DOHH2 (cell line): Measurements from ENCODE around the gene GDF10.

Experiments
- H3F3A ChIP-seq: fragments of 200-600 bp; sonication (generic), shearing (Covaris generic); 2 replicates; pipeline ENCODE4 v1.6.0; 2016; ENCODE audit warnings: antibody characterized with exemption, mild to moderate bottlenecking; ENCODE audit not compliant: control insufficient read depth, insufficient read depth
- H3K27ac ChIP-seq: fragments of 200-600 bp; sonication (generic); 2 replicates; pipeline ENCODE4 v1.5.1; 2014; ENCODE audit warnings: low read depth, mild to moderate bottlenecking, low read length, moderate library complexity
- H3K27me3 ChIP-seq: fragments of 200-600 bp; sonication (generic); 2 replicates; pipeline ENCODE4 v1.6.1; 2014; ENCODE audit warnings: mild to moderate bottlenecking, low read length, mixed read lengths; ENCODE audit not compliant: control insufficient read depth
- H3K36me3 ChIP-seq: fragments of 200-600 bp; sonication (generic); 2 replicates; pipeline ENCODE4 v1.6.1; 2014; ENCODE audit warnings: mild to moderate bottlenecking, low read length, moderate library complexity, mixed read lengths; ENCODE audit not compliant: control insufficient read depth
- H3K4me1 ChIP-seq: fragments of 200-600 bp; sonication (generic); 2 replicates; pipeline ENCODE4 v1.6.1; 2014; ENCODE audit warnings: mild to moderate bottlenecking, low read length, mixed read lengths; ENCODE audit not compliant: control insufficient read depth
- H3K4me2 ChIP-seq: fragments of 200-600 bp; sonication (generic); 2 replicates; pipeline ENCODE4 v1.6.0; 2014; ENCODE audit warnings: mild to moderate bottlenecking, low read length, moderate library complexity
- H3K4me3 ChIP-seq: fragments of 200-600 bp; sonication (generic); 2 replicates; pipeline ENCODE4 v1.5.1; 2014; ENCODE audit warnings: mild to moderate bottlenecking, low read length, mixed read lengths
- H3K79me2 ChIP-seq: fragments of 200-600 bp; sonication (generic); 2 replicates; pipeline ENCODE4 v1.6.1; 2014; ENCODE audit warnings: mild to moderate bottlenecking, low read length, mixed read lengths; ENCODE audit not compliant: control insufficient read depth
- H3K9me2 ChIP-seq: fragments of 200-600 bp; sonication (generic); replicated peaks from 2 replicates; pipeline ENCODE4 v1.6.1; 2014; ENCODE audit warnings: mild to moderate bottlenecking, low read length, mixed read lengths; ENCODE audit not compliant: control insufficient read depth
- H3K9me3 ChIP-seq: fragments of 200-600 bp; sonication (generic); 2 replicates; pipeline ENCODE4 v1.6.1; 2014; ENCODE audit warnings: antibody characterized with exemption, low read length, mixed read lengths; ENCODE audit not compliant: control insufficient read depth, insufficient read depth
- H4K20me1 ChIP-seq: fragments of 200-600 bp; sonication (generic); 2 replicates; pipeline ENCODE4 v1.6.0; 2014; ENCODE audit warnings: low read depth, mild to moderate bottlenecking, antibody characterized with exemption, low read length, moderate library complexity; ENCODE audit not compliant: control insufficient read depth, insufficient read depth
- CTCF ChIP-seq: fragments of 200-600 bp; sonication (generic); IDR thresholded peaks from one replicate; pipeline ENCODE4 v1.5.1; 2014; ENCODE audit warnings: antibody characterized with exemption, mild to moderate bottlenecking, low read depth, low read length; ENCODE audit not compliant: poor library complexity, severe bottlenecking
- EZH2phosphoT487 ChIP-seq: fragments of 200-600 bp; sonication (generic); IDR thresholded peaks from 2 replicates; pipeline ENCODE4 v1.6.1; 2017; ENCODE audit warnings: borderline replicate concordance, mild to moderate bottlenecking, antibody characterized with exemption, low read length, moderate library complexity, mixed read lengths

The GDF10 gene

DNA sequence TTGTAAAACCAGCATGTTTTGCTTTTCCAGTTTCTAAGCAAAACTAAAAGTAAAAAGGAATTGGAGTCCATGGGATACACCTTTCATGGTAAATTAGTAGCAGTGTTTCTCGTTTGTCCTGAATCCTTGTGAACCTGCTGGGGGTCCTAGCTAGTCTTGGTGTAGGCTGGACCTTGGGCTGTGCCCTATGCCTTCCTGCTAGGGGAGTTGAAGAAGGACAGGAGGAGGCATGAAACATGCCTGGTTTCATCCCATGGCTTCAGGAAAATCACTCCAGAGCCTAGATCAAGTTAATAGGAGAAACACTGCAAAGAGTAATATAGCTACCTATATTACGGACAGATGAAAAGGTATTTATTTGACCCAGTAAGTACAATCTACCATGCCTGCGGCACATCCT is 41.1 kb upstream of the GDF10 start:
- Histone ChIP-seq H3K27me3 (no peaks in the 10 kb centered on the region), H3K79me2 (no peaks in the 10 kb centered on the region), H3K9me3 (no peaks in the 10 kb centered on the region), H3K36me3 (no peaks in the 10 kb centered on the region), H3K27ac (no peak overlapping the region), H3K4me2 (no peak overlapping the region), H4K20me1 (no peaks in the 10 kb centered on the region), H3F3A (no peaks in the 10 kb centered on the region), H3K4me3 (no peak overlapping the region), H3K4me1 (peaks cover 19% of the 10 kb centered on the region), H3K9me2 (no peaks in the 10 kb centered on the region)
- TF ChIP-seq CTCF (no peak), EZH2phosphoT487 (no peak)

DNA sequence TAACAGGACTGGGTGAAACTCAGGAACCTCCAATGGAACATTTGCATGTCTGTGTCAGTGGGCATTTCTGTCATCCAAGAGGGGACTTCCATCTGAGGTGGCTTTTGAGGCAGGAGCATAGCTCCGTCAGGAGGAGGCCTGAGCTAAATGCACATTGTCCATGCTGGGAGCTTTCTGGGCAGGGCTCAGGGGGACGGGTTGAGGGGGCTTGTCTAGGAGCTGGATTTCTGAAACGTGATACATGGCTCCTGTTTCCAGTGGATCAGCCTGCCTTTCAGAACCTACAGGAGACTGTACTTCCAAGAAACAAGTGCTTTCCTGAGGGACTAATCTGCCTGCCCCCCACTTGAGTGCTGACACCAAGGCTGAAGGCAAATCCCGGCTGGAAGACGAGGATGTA is 40.5 kb upstream of the GDF10 start:
- H3K79me2 ChIP-seq: no peaks in the 10 kb centered on the region
- H4K20me1 ChIP-seq: no peaks in the 10 kb centered on the region
- no peaks in the 10 kb centered on the region for H3K36me3 ChIP-seq
- no peak overlapping the region for H3K27ac ChIP-seq
- H3K9me2 ChIP-seq: no peaks in the 10 kb centered on the region
- H3F3A ChIP-seq: no peaks in the 10 kb centered on the region
- H3K27me3 ChIP-seq: no peaks in the 10 kb centered on the region
- H3K4me3 ChIP-seq: no peak overlapping the region
- no peak for TF ChIP-seq EZH2phosphoT487
- no peak for TF ChIP-seq CTCF
- H3K4me1 ChIP-seq: peaks cover 19% of the 10 kb centered on the region
- no peak overlapping the region for H3K4me2 ChIP-seq
- H3K9me3 ChIP-seq: no peaks in the 10 kb centered on the region

DNA sequence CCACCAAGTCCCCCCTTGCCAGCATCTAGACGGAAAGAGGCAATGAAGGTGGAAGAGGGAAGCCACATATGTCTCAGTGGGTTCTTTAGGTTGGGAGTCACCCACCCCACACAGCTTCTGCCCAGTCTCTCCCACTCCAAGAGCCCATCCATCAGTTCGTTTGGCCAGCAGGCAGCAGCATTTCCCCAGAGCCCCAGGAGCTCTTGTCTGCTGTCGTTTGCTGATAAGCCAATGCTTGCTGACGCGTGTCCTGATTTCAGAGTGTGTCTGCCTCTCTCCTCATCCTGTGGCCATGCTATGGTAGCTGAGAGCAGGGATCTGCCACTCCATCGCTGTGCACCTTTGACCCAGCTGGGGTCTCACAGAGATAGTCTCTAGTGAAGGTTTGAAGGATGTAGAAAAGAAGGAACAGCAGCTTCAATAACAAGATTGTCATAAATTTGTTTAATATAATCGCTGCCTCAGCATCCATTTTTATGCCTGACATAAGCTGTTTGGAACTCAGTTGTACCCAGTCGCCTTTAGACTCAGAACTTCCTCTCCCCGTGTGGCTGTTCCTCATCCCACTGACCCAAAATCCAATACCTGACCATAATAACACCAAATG is 39.4 kb upstream of the GDF10 start:
- H4K20me1 ChIP-seq: no peaks in the 10 kb centered on the region
- no peak overlapping the region; the same call in 1 of the 2 replicates for H3K27ac ChIP-seq
- H3K4me3 ChIP-seq: peak overlapping the region; percentile 21; the same call in 1 of the 2 replicates
- H3K9me2 ChIP-seq: no peaks in the 10 kb centered on the region
- H3F3A ChIP-seq: no peaks in the 10 kb centered on the region
- peaks cover 19% of the 10 kb centered on the region for H3K4me1 ChIP-seq
- TF ChIP-seq CTCF: no peak
- no peak for TF ChIP-seq EZH2phosphoT487
- no peaks in the 10 kb centered on the region for H3K9me3 ChIP-seq
- H3K36me3 ChIP-seq: no peaks in the 10 kb centered on the region
- peak overlapping the region; percentile 47 for H3K4me2 ChIP-seq
- no peaks in the 10 kb centered on the region for H3K27me3 ChIP-seq
- no peaks in the 10 kb centered on the region for H3K79me2 ChIP-seq
